Measurements from ENCODE around the gene SMARCC2. TPM values are rescaled to one million over a fixed set of nuclear protein-coding genes. Genes with fewer than 3 reads are reported as not detected.

SMARCC2 gene
- total and polyA plus RNA-seq, 9 of the 15 experiments (the other 6 are each of a cell fraction or from before 2014, with no cell fraction given), result 11.9 to 86.0 (median 36.6) TPM

GRCh38 chr12:56224102-56224701, 34.9 kb upstream of the SMARCC2 start, which contains the start of gene NABP2 (continued):
- TF ChIP-seq UBTF (IDR thresholded peaks at IDR 0.05; ENCODE audit: borderline replicate concordance in 1 of 2, low read depth in 2 of 2, low read length in 2 of 2) (peak in 1 of 2 experiments; percentile 68; a peak in 1 of 4 replicates), ZFP30 (CRISPR knock-in tag; IDR thresholded peaks at IDR 0.05; ENCODE audit: borderline replicate concordance) (no peak), CREM (IDR thresholded peaks at IDR 0.05; ENCODE audit: low read depth) (peak; percentile 73), NRF1 (conservative IDR thresholded peaks at IDR 0.05 in 1 of 2, IDR thresholded peaks at IDR 0.05 in 1 of 2) (peak; percentile 75 to 79), RCOR1 (IDR thresholded peaks at IDR 0.05; ENCODE audit: borderline replicate concordance in 1 of 2, low read depth in 2 of 2, low read length in 2 of 2) (peak in 1 of 2 experiments; percentile 81; a peak in 2 of 4 replicates), PHF21A (IDR thresholded peaks at IDR 0.05; ENCODE audit: borderline replicate concordance, low read depth) (peak; percentile 85; the same call in 1 of the 2 replicates), TCF7 (IDR thresholded peaks at IDR 0.05; ENCODE audit: borderline replicate concordance) (0 out of 2 replicates have a peak, but pooled peaks have one; percentile 59), SP2 (IDR thresholded peaks at IDR 0.05; ENCODE audit: extremely low read depth, low read depth, low read length, poor library complexity, severe bottlenecking) (peak; percentile 70), ZFX (CRISPR knock-in tag; IDR thresholded peaks at IDR 0.05) (peak; percentile 66), ZNF263 (CRISPR knock-in tag; IDR thresholded peaks at IDR 0.05; ENCODE audit: borderline replicate concordance) (peak; percentile 54; the same call in 1 of the 2 replicates)
- TF ChIP-seq, protein P1, sequence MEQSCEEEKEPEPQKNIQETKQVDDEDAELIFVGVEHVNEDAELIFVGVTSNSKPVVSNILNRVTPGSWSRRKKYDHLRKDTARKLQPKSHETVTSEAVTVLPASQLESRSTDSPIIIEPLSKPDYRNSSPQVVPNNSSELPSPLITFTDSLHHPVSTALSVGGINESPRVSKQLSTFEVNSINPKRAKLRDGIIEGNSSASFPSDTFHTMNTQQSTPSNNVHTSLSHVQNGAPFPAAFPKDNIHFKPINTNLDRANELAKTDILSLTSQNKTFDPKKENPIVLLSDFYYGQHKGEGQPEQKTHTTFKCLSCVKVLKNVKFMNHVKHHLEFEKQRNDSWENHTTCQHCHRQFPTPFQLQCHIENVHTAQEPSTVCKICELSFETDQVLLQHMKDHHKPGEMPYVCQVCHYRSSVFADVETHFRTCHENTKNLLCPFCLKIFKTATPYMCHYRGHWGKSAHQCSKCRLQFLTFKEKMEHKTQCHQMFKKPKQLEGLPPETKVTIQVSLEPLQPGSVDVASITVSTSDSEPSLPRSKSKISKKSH (CRISPR knock-in tag; IDR thresholded peaks at IDR 0.05), result no peak
- TF ChIP-seq, protein P2, sequence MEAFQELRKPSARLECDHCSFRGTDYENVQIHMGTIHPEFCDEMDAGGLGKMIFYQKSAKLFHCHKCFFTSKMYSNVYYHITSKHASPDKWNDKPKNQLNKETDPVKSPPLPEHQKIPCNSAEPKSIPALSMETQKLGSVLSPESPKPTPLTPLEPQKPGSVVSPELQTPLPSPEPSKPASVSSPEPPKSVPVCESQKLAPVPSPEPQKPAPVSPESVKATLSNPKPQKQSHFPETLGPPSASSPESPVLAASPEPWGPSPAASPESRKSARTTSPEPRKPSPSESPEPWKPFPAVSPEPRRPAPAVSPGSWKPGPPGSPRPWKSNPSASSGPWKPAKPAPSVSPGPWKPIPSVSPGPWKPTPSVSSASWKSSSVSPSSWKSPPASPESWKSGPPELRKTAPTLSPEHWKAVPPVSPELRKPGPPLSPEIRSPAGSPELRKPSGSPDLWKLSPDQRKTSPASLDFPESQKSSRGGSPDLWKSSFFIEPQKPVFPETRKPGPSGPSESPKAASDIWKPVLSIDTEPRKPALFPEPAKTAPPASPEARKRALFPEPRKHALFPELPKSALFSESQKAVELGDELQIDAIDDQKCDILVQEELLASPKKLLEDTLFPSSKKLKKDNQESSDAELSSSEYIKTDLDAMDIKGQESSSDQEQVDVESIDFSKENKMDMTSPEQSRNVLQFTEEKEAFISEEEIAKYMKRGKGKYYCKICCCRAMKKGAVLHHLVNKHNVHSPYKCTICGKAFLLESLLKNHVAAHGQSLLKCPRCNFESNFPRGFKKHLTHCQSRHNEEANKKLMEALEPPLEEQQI (IDR thresholded peaks at IDR 0.05), result no peak

All from K562 (cell line).